Activated T-cell treated with anti-CD3 and anti-CD28 coated beads for 24 hours (primary cell): ENCODE results near the gene DHRS12.
"Not testable (repeated sequence)": the region's sequence is repeated elsewhere in the genome, so short reads cannot be mapped to it uniquely, and the experiment has no call there.

Experiments used
- DNase-seq: peaks from one replicate; pipeline ENCODE4 v3.0.0-alpha.2; 2020; ENCODE audit warnings: low read depth

Gene DHRS12

DNA sequence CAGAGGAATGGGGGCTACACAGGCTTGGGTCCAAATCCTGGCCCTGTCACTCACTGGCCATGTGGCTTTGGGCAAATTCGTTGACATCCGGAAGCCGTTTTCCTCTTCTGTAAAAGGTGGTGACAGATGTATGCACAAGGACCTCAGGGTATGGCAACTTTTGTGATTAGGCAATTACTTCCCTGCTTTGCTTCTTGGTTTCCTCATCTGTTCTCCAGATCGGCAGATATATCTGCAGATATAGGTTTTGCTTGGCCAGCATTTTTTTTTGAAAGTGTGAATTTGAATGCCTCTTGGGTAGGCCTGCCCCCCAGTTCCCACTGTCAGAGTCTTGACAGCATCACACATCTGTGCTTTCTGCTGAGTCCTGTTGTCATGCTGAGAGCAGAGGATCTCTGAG is 23.3 kb upstream of the DHRS12 start:
- DNase-seq: no peak

DNA sequence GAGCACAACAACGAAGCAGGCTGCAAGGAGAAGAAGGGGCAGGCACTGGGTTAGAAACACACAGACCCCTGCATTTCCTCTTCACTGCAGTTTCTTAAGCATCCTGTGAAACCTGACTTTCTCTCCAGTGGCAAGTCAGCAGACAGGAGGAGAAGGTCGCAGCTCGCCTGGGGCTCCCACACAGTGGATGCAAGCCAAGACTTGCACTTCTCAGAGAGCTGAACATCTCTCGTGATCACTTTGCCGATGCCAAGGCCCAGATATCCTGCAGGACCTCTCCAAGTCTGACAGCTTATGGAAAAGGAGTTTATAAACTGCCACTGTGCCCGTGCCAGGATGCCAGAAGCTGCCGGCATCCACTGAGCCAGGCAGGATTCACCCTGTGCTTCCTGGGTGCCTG is 22.6 kb upstream of the DHRS12 start:
- DNase-seq: no peak

DNA sequence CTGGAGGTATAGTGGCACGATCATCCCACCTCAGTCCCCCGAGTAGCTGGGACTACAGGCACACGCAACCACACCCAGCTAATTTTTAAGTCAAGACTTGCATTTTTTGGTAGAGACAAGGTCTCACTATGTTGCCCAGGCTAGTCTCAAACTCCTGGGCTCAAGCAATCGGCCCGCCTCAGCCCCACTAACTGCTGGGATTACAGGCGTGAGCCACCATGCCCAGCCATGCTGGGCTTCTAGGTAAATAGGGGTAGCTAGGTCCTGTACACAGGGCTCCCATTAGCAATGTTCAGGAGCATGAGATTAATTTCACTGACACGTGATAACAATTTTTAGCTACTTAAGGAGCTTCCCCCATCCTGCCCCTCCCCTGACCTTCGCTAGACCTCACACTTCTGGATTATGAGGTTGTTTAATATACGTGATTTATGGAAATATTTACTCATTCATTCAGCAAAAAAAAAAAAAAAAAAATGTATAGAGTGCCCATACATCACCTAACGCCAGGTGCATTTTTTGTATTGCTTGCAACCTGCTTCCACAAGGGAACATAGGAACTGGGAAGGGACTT is 21.8 kb upstream of the DHRS12 start:
- DNase-seq: no peak

DNA sequence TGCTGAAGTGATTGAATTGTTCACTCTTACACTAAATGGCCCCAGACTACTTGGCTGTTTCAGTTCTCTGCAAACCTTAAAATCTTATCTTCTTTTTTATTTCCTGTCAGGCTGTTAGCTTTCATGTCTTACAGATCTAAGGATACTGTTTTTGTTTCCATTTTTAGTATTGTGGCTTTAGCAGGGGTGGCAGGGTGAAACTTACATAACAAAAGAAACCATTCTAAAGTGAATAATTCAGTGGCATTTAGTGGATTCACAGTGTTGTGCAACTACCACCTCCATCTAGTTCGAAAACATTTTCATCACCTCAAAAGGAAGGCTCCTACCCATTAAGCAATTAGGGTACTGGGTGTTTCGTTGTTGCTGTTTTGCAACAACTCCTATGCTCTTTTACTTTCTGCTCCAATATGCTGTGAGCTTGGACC is 21.2 kb upstream of the DHRS12 start:
- no peak for DNase-seq

DNA sequence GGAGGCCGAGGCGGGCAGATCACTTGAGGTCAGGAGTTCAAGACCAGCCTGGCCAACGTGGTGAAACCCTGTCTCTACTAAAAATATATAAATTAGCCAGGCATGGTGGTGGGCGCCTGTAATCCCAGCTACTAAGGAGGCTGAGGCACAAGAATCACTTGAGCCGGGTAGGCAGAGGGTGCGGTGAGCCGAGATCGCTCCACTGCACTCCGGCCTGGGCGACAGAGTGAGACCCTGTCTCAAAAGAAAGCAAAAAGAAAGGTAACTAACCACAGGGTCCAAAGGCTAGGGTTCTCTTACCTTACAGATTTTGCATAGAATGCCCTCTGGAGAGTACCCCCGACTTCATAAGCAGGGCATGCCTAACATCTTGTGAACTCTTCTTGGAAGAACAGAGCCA is 20.7 kb upstream of the DHRS12 start:
- DNase-seq: not testable (repeated sequence)

DNA sequence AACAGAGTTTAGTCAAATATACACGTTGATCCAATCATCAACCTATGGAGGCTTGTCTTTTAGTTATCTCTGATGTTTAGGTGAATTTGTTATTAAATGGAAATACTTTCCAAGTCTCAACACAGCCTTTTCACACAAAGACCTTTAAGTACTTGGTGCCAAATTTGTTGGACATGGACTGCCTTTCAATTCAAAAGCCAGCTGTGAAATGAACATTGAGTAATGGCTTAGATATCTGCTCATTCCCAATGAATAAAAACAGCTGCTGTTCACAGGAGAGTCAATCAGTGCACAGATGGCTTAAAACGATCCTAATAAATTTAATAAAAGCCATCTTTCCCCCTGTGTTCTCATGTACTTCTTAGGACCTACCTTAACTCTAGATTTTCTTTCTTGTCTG is 19.9 kb upstream of the DHRS12 start:
- no peak for DNase-seq

DNA sequence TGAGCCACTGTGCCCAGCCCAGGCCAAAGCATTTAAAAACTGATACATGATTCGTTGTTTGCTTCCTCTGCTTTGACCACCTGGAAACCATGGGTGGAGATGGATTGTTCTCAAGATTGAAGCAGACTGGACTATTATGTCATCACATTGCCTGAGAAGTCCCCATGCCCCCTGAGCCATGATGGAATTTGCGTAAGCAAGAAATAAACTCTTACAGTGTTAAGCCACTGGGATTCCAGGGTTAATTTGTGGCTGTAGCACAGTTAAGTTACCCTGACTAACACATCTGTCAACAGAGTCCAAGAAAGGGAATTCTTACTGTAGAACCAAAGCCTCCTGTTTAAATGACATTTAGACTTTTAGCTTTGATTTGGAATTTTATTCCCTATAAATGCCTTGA is 19.4 kb upstream of the DHRS12 start:
- no peak for DNase-seq

DNA sequence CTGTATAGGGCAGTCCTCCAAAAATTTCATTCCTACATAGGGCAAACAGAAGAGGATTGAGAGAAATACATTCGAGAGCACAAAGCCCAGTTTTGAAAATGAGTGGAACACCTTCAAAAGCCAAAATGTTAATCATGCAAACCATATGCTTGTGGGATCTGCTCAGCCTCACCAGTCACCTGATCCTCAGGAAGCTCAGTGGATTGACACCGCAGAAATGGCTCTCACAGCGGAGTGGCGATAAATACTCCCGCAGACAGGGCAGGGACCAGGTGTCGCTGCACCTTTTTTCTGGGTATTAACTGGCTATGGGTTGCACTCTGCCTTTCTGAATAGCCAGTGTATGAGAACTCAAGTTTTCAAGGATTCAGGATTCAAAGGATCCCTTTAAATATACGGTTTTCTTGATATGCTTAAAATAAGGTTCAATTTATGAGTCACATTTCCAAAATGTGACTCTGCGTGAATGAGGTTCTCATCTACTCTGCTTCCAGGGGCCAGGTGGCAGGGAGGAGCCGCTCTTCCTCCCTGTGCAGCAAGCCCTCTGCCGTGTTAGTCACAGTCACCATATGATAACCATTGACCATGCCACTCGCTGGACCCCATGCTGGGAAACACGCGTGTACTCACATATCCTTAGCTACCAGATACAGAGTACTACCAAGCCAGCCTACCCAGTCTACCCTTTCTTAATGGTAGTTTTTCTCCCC is 18.3 kb upstream of the DHRS12 start:
- no peak for DNase-seq

DNA sequence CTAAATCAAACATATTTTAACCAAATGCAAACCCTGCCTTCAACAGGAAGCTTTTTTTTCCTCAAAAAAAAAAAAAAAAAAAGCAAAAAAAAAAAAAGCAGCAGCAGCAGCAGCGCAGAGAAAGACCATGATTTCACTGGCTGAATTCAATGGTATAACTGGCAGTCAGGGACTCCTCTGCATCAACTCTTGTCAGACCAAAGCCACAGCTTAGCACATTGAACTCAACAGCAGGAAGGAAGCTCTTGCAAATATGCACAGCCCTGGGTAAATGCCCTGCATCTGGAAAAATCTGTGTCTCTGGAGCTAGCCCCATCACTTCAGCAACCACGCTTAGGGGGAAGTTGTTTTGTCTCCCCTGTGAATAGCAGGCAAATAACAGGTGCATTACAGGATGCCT is 17.6 kb upstream of the DHRS12 start:
- DNase-seq: no peak

DNA sequence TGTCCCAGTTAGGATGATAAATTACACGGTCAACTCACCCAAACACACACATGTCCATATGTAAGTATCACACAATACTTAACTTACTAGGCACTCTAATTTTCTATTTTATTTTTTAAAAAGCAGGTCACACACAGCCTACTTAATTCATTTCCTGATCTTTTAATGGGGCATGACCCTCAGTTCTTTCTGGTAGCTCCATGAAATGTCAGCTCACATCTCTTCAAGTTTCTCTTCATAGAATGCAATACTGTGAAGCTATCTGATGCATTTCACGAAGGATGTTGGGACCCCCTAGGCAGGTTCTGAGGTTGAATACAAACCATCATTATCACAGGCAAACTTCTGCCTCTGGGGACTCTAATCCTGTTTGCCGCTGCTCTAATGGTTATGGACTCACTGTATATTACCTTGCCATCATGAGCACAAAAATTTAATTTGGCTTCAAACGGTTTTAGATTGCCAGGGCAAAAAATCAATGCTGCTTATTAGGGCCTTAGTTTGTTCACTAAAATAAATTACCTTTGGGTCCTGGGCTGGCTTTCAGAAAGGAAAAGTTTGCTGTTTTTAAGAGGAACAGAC is 16.1 kb upstream of the DHRS12 start:
- no peak for DNase-seq

DNA sequence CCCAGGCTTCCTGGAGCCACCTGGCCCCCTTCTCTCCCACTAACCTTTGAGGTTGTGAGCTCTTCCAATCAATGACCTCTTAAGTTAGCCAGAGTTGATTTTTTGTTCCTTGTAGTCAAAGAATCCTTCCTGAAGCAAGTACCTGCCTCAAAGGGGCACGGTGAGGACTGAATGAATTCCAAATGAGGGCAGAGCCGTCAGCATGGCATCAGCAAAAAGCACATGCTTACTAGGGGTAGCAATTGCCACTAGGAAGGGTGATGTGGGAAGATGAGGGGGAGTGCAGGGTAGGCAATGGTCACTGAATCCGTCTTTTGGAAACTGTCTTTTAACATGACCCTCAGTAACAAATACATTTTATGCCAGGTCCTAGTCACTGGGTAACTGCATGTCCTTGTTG is 15.6 kb upstream of the DHRS12 start:
- no peak for DNase-seq

DNA sequence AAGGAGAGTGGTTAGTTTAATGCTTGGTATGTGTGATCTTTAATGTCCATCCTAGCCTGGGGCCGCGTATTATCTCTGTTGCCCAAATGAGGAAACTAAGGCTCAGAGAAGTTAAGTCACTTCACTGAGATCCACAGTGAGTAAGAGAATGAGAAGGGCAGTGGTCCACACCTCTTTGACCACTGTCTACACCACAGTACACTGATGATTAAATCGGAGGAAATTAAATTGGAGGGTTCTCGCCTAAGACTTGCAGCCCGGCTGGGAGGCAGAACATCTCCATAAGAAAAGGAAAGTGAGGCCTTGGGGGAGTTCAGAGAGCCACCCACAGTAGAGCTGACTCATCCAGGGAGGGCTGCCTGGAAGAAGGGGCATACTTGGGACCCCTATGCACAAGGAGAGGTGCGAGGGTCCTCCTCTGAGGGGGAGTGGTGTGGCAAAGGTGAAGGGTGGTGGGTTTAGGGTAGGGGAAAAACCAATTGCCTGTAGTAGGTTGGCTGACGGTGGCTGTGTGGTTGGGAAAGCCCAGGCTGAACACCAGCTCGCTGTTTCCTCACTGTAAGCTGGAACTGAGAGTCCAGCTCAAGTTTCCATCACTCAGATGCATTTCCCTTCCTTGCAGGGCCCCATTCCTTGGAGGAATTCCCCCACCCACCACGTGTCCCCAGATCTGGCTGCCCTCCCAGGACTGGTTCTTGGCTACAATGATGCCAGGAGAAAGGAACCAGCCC is 15.0 kb upstream of the DHRS12 start:
- DNase-seq: peak; percentile 46

DNA sequence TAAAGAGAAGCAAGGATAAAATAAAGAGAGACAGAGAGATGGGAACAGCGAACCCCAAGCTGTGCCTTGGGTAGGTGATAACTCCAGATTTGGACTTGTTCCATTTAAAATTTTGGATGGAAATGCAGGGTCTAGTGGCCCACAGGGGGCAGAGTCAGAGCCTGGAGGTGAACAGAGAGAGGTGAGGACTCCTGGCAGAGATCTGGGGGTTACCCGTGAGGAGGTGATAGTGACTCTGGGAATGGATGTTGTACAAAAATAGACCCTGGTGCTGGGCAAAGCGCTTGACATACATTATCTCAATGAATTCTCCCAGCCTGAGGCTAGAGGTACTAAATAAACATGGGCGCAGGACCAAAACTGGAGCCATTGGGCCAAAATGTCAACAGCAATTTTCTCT is 14.3 kb upstream of the DHRS12 start:
- DNase-seq: no peak

DNA sequence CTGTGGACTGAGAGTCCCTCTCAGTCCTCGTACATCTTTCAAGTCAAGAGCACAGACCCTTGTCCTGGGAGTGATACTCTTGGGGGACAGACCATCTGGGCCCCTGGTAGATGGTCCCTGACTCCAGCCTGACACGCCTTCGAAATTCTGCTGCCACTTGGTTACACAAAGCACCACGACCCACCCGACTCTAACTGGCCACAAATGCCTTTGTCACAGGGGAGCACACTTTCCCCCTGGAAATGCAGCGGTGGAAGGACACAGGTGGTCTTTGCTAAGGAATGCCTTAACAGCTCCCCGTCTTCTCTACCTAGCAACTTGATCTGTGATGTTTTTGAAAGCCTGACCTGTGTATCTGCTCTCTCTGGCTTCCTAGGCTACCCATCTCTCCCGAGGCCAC is 13.8 kb upstream of the DHRS12 start:
- DNase-seq: no peak

DNA sequence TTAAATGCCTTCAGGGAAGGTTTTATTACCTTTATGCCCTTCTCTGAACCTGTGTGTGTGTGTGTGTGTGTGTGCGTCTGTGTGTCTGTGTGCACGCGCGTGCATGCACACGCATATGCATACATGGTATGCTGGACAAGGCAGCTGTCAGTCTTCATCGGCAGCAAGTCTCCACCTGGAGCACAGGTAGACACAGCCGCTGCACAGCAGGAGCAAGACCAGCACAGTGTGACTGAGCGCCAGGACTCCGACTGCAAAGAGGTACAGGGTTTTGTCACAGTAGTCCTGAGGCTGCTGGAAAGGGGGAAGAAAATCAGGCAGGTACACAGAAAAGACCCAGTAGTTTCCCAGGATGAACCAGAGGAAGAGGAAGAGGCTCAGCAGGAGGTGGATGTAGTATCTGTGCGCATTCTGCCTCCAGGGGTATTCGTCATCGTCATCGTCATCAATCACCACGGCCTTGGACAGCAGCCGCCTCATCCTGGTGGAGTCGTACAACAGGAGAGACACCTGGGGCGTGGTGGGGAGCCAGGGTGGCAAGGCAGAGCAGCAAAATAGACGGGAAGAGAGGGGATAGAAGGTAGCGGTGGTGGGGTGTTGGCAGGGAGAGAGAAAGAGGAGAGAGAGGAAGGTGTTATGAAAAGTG is 12.8 kb upstream of the DHRS12 start:
- no peak for DNase-seq

DNA sequence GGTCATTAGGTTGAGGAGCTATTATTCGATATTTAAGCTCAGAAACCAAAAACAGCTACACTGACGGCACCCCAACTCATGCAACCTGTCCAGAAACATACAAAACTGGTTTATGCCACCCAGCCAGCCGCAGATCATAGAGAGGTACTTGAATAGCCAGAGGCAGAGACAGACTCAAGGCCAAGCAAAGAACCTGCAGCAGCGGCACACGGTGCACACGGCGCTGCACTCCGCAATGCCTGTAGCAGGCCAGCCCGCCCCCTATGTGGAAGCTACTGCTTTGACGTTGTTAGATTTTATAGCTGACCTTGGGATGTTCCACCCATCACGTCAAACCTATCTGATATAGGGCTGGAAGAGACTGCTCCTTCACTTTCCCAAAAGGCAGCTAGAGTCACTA is 11.9 kb upstream of the DHRS12 start:
- DNase-seq: no peak

DNA sequence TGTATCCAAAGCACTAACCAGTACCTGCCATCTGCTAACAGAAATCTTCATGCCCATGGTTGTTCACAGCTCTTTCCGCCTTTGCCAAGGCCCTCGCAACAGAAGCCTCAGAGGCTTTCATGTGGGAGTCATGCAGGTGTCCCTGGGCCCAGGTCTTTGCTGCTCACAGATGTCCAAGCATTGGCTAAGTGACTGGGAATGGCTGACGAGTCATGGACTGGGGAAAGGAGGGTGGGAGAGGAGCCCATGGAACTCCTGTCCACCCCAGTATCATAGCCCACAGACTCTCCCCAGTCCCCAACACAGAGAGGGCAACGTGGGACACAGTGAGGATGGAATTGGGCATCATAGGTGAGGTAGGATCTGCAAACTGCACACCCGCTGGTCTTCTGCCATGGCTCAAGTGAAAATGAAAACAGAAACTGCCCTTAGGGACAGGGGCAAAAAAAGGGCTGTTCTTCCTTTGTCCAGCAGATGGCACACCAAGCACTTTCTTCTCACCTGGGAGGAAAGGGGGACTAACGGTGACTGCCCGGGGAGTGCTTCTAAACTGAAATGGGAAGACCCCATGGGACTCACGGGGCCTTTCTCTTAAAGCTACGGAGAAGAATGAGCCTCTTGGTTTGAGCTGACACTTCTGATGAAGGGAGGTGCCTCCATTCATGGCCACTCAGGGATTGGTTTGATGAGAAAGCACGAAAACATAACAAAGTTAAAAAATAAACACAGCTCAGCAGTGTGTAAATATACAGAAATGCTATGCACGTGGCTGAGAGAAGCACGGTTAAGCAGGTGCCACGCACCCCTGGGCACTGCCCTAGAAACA is 11.1 kb upstream of the DHRS12 start:
- peak; percentile 60 for DNase-seq

DNA sequence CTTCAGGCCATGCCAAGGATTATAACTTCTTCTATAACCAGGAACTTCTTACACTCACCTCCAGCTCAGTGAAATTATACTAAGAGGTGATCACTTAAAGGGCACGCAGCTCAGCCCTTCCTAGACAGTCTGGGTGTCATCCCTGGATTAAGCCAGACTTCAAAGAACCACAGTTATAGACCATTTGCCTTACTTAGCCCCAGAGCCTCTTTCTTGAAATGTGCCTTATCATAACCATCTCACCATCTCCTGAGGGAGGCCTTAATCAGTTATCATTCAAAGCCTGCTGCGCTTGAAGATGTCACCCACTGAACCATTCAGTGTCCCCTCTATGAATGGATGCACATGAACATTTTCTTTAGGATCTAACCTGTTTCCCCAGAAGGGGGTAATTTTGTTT is 10.1 kb upstream of the DHRS12 start:
- no peak for DNase-seq

DNA sequence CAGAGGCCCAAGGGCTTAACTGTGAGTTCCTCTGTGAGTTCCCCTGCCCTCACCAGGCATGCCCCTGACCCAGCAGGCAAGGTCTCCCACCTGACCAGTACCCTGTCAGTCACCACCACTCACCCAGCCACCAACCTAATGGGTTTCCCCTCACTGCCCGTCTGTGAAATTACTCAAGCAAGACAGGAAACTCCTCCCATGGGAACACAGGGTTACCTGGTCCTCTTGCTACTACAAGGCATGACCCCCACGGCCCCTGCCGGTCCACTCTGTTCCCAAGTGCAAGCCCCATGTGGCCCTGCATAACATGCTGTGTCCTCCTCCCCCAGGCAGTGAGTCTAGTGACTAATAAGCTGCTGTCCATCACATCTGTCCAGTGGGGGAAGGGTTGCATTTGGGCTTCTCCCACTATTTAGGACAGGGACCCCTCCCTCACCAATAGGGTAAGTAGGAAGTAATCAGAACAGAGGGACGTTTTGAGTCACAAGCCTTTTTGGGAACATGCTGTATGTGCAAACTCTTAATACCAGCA is 8.0 kb upstream of the DHRS12 start:
- DNase-seq: no peak

DNA sequence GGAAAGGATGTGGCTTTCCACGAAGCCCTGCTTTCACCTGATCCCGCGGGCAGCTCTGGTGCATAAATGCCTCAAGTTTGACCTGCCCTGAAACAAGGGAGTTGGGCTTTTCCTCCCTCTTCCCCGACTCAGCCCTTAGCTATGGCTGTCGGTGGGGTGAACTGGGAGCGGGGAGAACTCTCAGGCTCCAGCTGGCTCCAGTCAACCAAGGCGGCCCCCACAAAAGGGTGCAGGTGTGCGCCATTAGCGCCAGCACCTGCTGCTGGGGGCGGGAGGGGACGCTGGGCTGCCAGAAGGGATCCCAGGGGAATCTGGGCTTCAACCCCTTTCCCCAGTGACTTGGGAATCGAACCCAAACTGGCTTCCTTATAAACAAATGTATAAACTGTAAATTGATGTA is 7.1 kb upstream of the DHRS12 start:
- DNase-seq: no peak

DNA sequence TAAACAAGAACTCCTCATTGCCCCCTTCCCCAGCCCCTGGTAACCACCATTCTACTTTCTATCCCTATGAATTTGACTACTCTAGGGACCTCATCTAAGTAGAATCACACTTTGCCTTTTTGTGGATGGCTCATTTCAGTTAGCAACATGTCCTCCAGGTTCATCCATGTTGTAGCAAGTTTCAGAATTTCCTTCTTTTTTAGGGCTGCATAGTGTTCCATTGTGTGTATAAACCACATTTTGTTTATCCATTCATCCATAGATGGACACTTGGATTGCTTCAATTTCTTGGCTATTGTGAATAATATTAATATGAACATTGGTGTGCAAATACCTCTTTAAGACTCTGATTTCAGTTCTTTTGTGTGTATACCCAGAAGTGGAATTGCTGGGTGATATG is 4.8 kb upstream of the DHRS12 start:
- DNase-seq: no peak

DNA sequence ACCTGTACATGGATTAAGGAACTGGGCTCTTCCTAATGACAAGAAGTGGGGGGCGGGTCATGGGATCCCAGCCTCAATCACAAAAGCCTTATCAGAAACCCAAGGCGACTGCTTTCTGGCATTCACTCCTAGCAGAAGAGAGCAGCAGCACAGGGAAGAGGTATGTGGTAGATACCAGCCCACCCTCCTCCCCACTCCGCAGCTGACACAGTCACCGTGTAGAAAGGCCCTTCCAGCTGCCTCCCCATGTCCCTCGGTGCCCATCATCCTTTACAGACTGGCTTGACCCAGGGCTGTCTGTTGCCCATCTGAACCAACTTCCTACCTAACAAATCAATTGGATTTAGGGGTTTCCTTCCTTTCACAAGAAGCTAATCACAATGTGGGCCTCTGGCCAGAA is 3.1 kb upstream of the DHRS12 start:
- DNase-seq: no peak
